HepG2 (cell line): ENCODE data around the gene HSPA5. TPM values are rescaled to one million over a fixed set of nuclear protein-coding genes. Genes with fewer than 3 reads are reported as not detected.

Source experiments
- BORCS8-MEF2B ChIP-seq: sonication (generic); formaldehyde crosslinking; IDR thresholded peaks from 2 replicates; pipeline ENCODE4 v1.8.0; 2022; ENCODE audit warnings: mild to moderate bottlenecking, missing genetic modification reagents
- DZIP1 ChIP-seq: sonication (generic); formaldehyde crosslinking; IDR thresholded peaks from 2 replicates; pipeline ENCODE4 v1.5.0; 2020; ENCODE audit warnings: mild to moderate bottlenecking, missing genetic modification reagents
- GABPA ChIP-seq, 2 experiments: IDR thresholded peaks; 2 replicates each; pipeline ENCODE4 v1.6.1; 2011 to 2016; ENCODE audit warnings: low read depth in 2 of 2, low read length in 1 of 2, missing biosample characterization in 1 of 2, missing genetic modification characterization in 1 of 2
- MED8 ChIP-seq: sonication (generic); formaldehyde crosslinking; IDR thresholded peaks from 2 replicates; pipeline ENCODE4 v1.8.1; 2023; ENCODE audit warnings: mild to moderate bottlenecking, missing genetic modification reagents; ENCODE audit not compliant: insufficient replicate concordance
- NONO ChIP-seq, 2 experiments: fragments of 450-650 bp in 1 of 2; sonication (generic) in 1 of 2; formaldehyde crosslinking in 1 of 2; IDR thresholded peaks in 1 of 2; conservative IDR thresholded peaks in 1 of 2; 2 replicates each; pipeline versions ENCODE4 v1.6.1 to v1.8.0; 2017 to 2022; ENCODE audit warnings: mild to moderate bottlenecking in 1 of 2, missing genetic modification reagents in 1 of 2, moderate library complexity in 1 of 2
- SKI ChIP-seq: fragments of 450-650 bp; IDR thresholded peaks from one replicate; pipeline ENCODE4 v1.6.1; 2018; ENCODE audit warnings: mild to moderate bottlenecking; ENCODE audit not compliant: partially characterized antibody
- SRY ChIP-seq: sonication (generic); formaldehyde crosslinking; IDR thresholded peaks from 2 replicates; pipeline ENCODE4 v1.8.0; 2022; ENCODE audit warnings: mild to moderate bottlenecking, missing genetic modification reagents
- TEAD3 ChIP-seq: optimal IDR thresholded peaks from 2 replicates; pipeline ENCODE3; 2016; ENCODE audit warnings: borderline replicate concordance
- TFDP1 ChIP-seq: IDR thresholded peaks from 2 replicates; pipeline ENCODE4 v1.6.1; 2016; ENCODE audit warnings: missing compliant biosample characterization, missing genetic modification reagents, borderline replicate concordance
- ZMYM3 ChIP-seq: sonication (generic); formaldehyde crosslinking; IDR thresholded peaks from 2 replicates; pipeline ENCODE4 v1.5.1; 2020; ENCODE audit warnings: mild to moderate bottlenecking, missing genetic modification reagents
- ZNF235 ChIP-seq: sonication (generic); formaldehyde crosslinking; IDR thresholded peaks from 2 replicates; pipeline ENCODE4 v1.8.1; 2023; ENCODE audit warnings: mild to moderate bottlenecking, missing genetic modification reagents, borderline replicate concordance
- ZNF30 ChIP-seq: sonication (generic); formaldehyde crosslinking; IDR thresholded peaks from 2 replicates; pipeline ENCODE4 v1.5.0; 2020; ENCODE audit warnings: mild to moderate bottlenecking, missing genetic modification reagents
- ZNF329 ChIP-seq: sonication (generic); formaldehyde crosslinking; IDR thresholded peaks from 2 replicates; pipeline ENCODE4 v1.9.0; 2021; ENCODE audit warnings: low read depth, mild to moderate bottlenecking, missing genetic modification reagents
- ZNF337 ChIP-seq: sonication (generic); formaldehyde crosslinking; IDR thresholded peaks from 2 replicates; pipeline ENCODE4 v1.5.1; 2020; ENCODE audit warnings: missing genetic modification reagents, low read depth, mild to moderate bottlenecking, borderline replicate concordance
- ZNF672 ChIP-seq: sonication (generic); formaldehyde crosslinking; IDR thresholded peaks from 2 replicates; pipeline ENCODE4 v1.8.1; 2022; ENCODE audit warnings: missing genetic modification reagents
- ZSCAN22 ChIP-seq: sonication (generic); formaldehyde crosslinking; IDR thresholded peaks from 2 replicates; pipeline ENCODE4 v1.4.0; 2020; ENCODE audit warnings: mild to moderate bottlenecking, missing genetic modification reagents
- polyA plus RNA-seq, 8 experiments: library from polyadenylated mRNA; depleted of rRNA in 3 of 8; stranded (reverse) in 7 of 8; unstranded in 1 of 8; fragments of >200 nt; fragmentation: Illumina TruSeq in 4 of 8; extraction: Trizol in 4 of 8; gene quantifications; 2 replicates each; pipeline versions ENCODE4 v1.2.1 to v1.2.3, GENCODE V29; 2011 to 2016; ENCODE audit warnings: low read depth in 4 of 8, missing spikeins in 1 of 8, mixed read lengths in 1 of 8; ENCODE audit not compliant: insufficient read depth in 1 of 8
- total RNA-seq, 5 experiments: library from RNA; depleted of rRNA; stranded (reverse); fragments of >200 nt; fragmentation: Illumina TruSeq; extraction: Trizol; gene quantifications; 2 replicates each; pipeline ENCODE4 v1.2.3, GENCODE V29; 2016; ENCODE audit warnings: low read depth in 1 of 5
- TF ChIP-seq, protein P1 (sequence below): sonication (generic); formaldehyde crosslinking; IDR thresholded peaks from 2 replicates; pipeline ENCODE4 v1.4.0; 2020; ENCODE audit warnings: mild to moderate bottlenecking, missing genetic modification reagents
- TF ChIP-seq, protein P2 (sequence below): sonication (generic); formaldehyde crosslinking; IDR thresholded peaks from 2 replicates; pipeline ENCODE4 v1.4.0; 2020; ENCODE audit warnings: mild to moderate bottlenecking, low read depth, missing genetic modification reagents
- TF ChIP-seq, protein P3 (sequence below): sonication (generic); formaldehyde crosslinking; IDR thresholded peaks from 2 replicates; pipeline ENCODE4 v1.4.0; 2020; ENCODE audit warnings: missing genetic modification reagents, mild to moderate bottlenecking, borderline replicate concordance

The HSPA5 gene
- total and polyA plus RNA-seq, 2 of the 13 experiments (the other 11 are each of a cell fraction or from before 2014, with no cell fraction given): 201 to 206 TPM

DNA sequence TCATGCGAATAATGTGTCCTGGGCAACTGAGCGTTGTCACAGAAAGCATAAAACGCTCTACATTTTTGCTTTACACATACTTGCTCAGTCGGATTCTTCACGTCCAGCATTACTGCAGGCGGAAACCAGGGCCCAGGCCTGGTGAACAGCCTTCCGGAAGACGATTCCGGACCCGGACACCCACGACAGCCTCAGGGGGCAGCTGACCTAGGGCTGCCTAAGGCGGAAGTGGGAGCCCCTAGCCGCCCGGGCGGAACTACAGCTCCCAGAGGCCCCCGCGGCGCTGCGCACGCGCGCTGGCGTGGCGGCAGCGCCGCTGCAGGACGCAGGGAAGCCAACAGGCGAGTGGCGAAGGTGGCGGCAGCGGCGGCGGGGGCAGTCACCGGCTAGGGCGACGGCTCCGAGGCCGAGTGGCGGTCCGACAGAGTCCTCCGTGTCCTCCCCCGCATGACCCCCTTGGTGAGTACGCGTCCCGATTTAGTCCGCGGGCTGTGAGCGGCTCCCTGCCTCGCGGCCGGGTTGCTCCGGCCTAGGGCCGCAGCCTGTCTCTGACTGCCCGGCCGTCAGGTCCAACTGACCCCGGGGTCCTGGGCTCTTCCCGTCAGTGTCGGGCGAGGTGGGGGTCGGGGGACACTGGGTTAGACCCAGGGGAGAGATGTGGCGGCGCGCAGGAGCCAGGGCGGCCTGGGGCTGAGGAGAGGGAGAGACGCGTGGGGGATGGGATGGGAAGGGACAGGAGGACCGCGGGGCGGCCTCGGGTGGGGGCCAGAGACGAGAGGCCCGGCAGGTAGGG, 20.6 kb upstream of the HSPA5 start, which contains the start of gene GAPVD1 (continued):
- TF ChIP-seq, protein P1, sequence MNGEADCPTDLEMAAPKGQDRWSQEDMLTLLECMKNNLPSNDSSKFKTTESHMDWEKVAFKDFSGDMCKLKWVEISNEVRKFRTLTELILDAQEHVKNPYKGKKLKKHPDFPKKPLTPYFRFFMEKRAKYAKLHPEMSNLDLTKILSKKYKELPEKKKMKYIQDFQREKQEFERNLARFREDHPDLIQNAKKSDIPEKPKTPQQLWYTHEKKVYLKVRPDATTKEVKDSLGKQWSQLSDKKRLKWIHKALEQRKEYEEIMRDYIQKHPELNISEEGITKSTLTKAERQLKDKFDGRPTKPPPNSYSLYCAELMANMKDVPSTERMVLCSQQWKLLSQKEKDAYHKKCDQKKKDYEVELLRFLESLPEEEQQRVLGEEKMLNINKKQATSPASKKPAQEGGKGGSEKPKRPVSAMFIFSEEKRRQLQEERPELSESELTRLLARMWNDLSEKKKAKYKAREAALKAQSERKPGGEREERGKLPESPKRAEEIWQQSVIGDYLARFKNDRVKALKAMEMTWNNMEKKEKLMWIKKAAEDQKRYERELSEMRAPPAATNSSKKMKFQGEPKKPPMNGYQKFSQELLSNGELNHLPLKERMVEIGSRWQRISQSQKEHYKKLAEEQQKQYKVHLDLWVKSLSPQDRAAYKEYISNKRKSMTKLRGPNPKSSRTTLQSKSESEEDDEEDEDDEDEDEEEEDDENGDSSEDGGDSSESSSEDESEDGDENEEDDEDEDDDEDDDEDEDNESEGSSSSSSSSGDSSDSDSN (CRISPR knock-in tag): peak; percentile 82; the same call in 1 of the 2 replicates
- TF ChIP-seq ZNF30 (CRISPR knock-in tag) (peak; percentile 75; the same call in 1 of the 2 replicates), ZMYM3 (CRISPR knock-in tag) (peak; percentile 53; the same call in 1 of the 2 replicates), ZNF235 (CRISPR knock-in tag) (peak; percentile 77; the same call in 1 of the 2 replicates), ZNF329 (peak; percentile 75; the same call in 1 of the 2 replicates), TEAD3 (CRISPR knock-in tag) (peak; percentile 7), ZSCAN22 (0 out of 2 replicates have a peak, but pooled peaks have one; percentile 50), SKI (peak; percentile 8), TFDP1 (no peak), DZIP1 (peak; percentile 91; the same call in 1 of the 2 replicates), GABPA (IDR thresholded peaks at IDR 0.05; ENCODE audit: low read depth, low read length) (peak; percentile 75), GABPA (CRISPR knock-in tag; IDR thresholded peaks at IDR 0.05; ENCODE audit: low read depth) (peak; percentile 90), ZNF337 (CRISPR knock-in tag) (0 out of 2 replicates have a peak, but pooled peaks have one; percentile 13), BORCS8-MEF2B (CRISPR knock-in tag) (peak; percentile 74), MED8 (CRISPR knock-in tag) (peak; percentile 35), ZNF672 (0 out of 2 replicates have a peak, but pooled peaks have one; percentile 49), NONO (IDR thresholded peaks at IDR 0.05) (no peak), NONO (CRISPR knock-in tag; conservative IDR thresholded peaks at IDR 0.05) (peak; percentile 44; the same call in 1 of the 2 replicates), SRY (CRISPR knock-in tag) (peak; percentile 86)
- TF ChIP-seq, protein P2, sequence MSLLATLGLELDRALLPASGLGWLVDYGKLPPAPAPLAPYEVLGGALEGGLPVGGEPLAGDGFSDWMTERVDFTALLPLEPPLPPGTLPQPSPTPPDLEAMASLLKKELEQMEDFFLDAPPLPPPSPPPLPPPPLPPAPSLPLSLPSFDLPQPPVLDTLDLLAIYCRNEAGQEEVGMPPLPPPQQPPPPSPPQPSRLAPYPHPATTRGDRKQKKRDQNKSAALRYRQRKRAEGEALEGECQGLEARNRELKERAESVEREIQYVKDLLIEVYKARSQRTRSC (CRISPR knock-in tag): 0 out of 2 replicates have a peak, but pooled peaks have one; percentile 70
- TF ChIP-seq, protein P3, sequence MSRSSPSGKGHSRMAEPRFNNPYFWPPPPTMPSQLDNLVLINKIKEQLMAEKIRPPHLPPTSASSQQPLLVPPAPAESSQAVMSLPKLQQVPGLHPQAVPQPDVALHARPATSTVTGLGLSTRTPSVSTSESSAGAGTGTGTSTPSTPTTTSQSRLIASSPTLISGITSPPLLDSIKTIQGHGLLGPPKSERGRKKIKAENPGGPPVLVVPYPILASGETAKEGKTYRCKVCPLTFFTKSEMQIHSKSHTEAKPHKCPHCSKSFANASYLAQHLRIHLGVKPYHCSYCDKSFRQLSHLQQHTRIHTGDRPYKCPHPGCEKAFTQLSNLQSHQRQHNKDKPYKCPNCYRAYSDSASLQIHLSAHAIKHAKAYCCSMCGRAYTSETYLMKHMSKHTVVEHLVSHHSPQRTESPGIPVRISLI (CRISPR knock-in tag): peak; percentile 56; the same call in 1 of the 2 replicates
